Coronary artery (tissue), 2 donors: ENCODE measurements around the gene DGKI.

Source experiments
- DNase-seq: peaks from one replicate; pipeline ENCODE4 v3.0.0-alpha.2; 2017; ENCODE audit warnings: low spot score
- H3K27ac ChIP-seq, 2 donors: fragments of 200-600 bp; sonication (generic); one replicate each; pipeline ENCODE4 v1.5.1; 2016 to 2019
- H3K4me3 ChIP-seq: fragments of 200-600 bp; sonication (generic); 2 replicates; pipeline ENCODE4 v1.5.1; 2016; ENCODE audit warnings: mild to moderate bottlenecking, moderate library complexity
- CTCF ChIP-seq: fragments of 200-600 bp; sonication (generic); IDR thresholded peaks from one replicate; pipeline ENCODE4 v1.5.1; 2019; ENCODE audit warnings: antibody characterized with exemption

Gene DGKI

GRCh38 chr7:137633133-137633532 is 213.6 kb downstream of the DGKI start:
- Histone ChIP-seq H3K27ac (no peak overlapping the region), H3K4me3 (no peak overlapping the region)
- no peak for DNase-seq
- TF ChIP-seq CTCF = no peak

GRCh38 chr7:137628216-137628615 is 218.6 kb downstream of the DGKI start:
- TF ChIP-seq CTCF = no peak
- Histone ChIP-seq H3K4me3 (no peak overlapping the region), H3K27ac (no peak overlapping the region)
- no peak for DNase-seq

GRCh38 chr7:137626469-137627067 is 220.2 kb downstream of the DGKI start:
- Histone ChIP-seq H3K27ac (no peak overlapping the region), H3K4me3 (no peak overlapping the region)
- no peak for TF ChIP-seq CTCF
- no peak for DNase-seq

- no peak for TF ChIP-seq CTCF
- H3K4me3 ChIP-seq = no peak overlapping the region
- H3K27ac ChIP-seq = no peak overlapping the region
- no peak for DNase-seq
These were observed 221.6 kb downstream of the DGKI start for GRCh38 chr7:137625197-137625596.

- TF ChIP-seq CTCF = no peak
- no peak overlapping the region for H3K4me3 ChIP-seq
- no peak for DNase-seq
- H3K27ac ChIP-seq = no peak overlapping the region
These were observed 227.6 kb downstream of the DGKI start for GRCh38 chr7:137619181-137619580.

GRCh38 chr7:137618748-137619147 is 228.0 kb downstream of the DGKI start:
- no peak for TF ChIP-seq CTCF
- no peak for DNase-seq
- no peak overlapping the region for H3K4me3 ChIP-seq
- H3K27ac ChIP-seq = no peak overlapping the region

GRCh38 chr7:137613006-137613525 is 233.7 kb downstream of the DGKI start:
- no peak for DNase-seq
- no peak for TF ChIP-seq CTCF
- Histone ChIP-seq H3K27ac (no peak overlapping the region), H3K4me3 (no peak overlapping the region)
